H1 (cell line): ENCODE data around the gene STEAP1B. TPM values are rescaled to one million over a fixed set of nuclear protein-coding genes. Genes with fewer than 3 reads are reported as not detected.
A peak's percentile ranks its signal among the peaks of the same experiment; 100 is the strongest.

Source experiments
- CTCF ChIA-PET: fragments of 300-600 bp; sonication (Branson Sonifier 250); formaldehyde crosslinking; loops from one replicate; lab custom pipeline; 2021; ENCODE audit not compliant: partially characterized antibody; lab: Charles Lee
- POLR2A ChIA-PET: fragments of 300-600 bp; sonication (Branson Sonifier 250); formaldehyde crosslinking; loops from one replicate; lab custom pipeline; 2021; ENCODE audit warnings: inconsistent platforms; ENCODE audit not compliant: partially characterized antibody; lab: Charles Lee
- DNase-seq, 2 experiments: peaks; one replicate each; pipeline versions ENCODE4 v3.0.0 to v3.0.0-alpha.2; 2010 to 2022; ENCODE audit warnings: low spot score in 2 of 2, low read depth in 1 of 2, mixed read lengths in 1 of 2
- FAIRE-seq: peaks from 2 replicates; lab custom pipeline; 2011; peaks lifted over from hg19 to GRCh38; lab: Jason Lieb, UNC
- H2AFZ ChIP-seq: 2 replicates; pipeline ENCODE4 v1.8.1; 2012; ENCODE audit warnings: low read length, inconsistent platforms
- H2AK5ac ChIP-seq: 2 replicates; pipeline ENCODE4 v1.6.1; 2013; ENCODE audit warnings: low read depth, low read length
- H2BK120ac ChIP-seq: replicated peaks from 2 replicates; pipeline ENCODE3; 2013; ENCODE audit warnings: low read depth, low read length, inconsistent platforms
- H2BK12ac ChIP-seq: 2 replicates; pipeline ENCODE4 v1.6.1; 2013; ENCODE audit warnings: low read depth, low read length
- H2BK15ac ChIP-seq: 2 replicates; pipeline ENCODE4 v1.6.1; 2013; ENCODE audit warnings: low read length
- H2BK20ac ChIP-seq: 2 replicates; pipeline ENCODE4 v1.6.1; 2013; ENCODE audit warnings: low read length
- H2BK5ac ChIP-seq: 2 replicates; pipeline ENCODE4 v1.6.1; 2013; ENCODE audit warnings: low read depth, low read length
- H3K14ac ChIP-seq: 2 replicates; pipeline ENCODE4 v1.6.1; 2013; ENCODE audit warnings: inconsistent platforms; ENCODE audit not compliant: insufficient read length
- H3K18ac ChIP-seq: 2 replicates; pipeline ENCODE4 v1.6.1; 2013; ENCODE audit warnings: low read length; ENCODE audit errors: extremely low read depth
- H3K23ac ChIP-seq: 2 replicates; pipeline ENCODE4 v1.6.1; 2013; ENCODE audit warnings: inconsistent platforms; ENCODE audit not compliant: insufficient read length
- H3K23me2 ChIP-seq: 2 replicates; pipeline ENCODE4 v1.6.1; 2013; ENCODE audit warnings: low read depth, low read length
- H3K27ac ChIP-seq: 2 replicates; pipeline ENCODE4 v1.6.1; 2011; ENCODE audit warnings: low read depth, low read length, inconsistent platforms
- H3K27me3 ChIP-seq, 4 experiments: replicated peaks in 1 of 4; 1 replicate in 1 of 4; 2 replicates in 3 of 4; pipeline versions ENCODE4 v1.6.1 to v1.8.1; 2011 to 2013; ENCODE audit warnings: low read length in 3 of 4, mild to moderate bottlenecking in 3 of 4, inconsistent platforms in 2 of 4, mixed read lengths in 2 of 4, moderate library complexity in 1 of 4; ENCODE audit not compliant: control insufficient read depth in 3 of 4, insufficient read depth in 3 of 4; ENCODE audit errors: extremely low read depth in 1 of 4
- H3K36me3 ChIP-seq, 4 experiments: 2 replicates each; pipeline versions ENCODE4 v1.6.1 to v1.8.1; 2011 to 2013; ENCODE audit warnings: mild to moderate bottlenecking in 4 of 4, low read length in 3 of 4, moderate library complexity in 2 of 4, control low read depth in 1 of 4, inconsistent platforms in 1 of 4; ENCODE audit not compliant: insufficient read depth in 4 of 4, control insufficient read depth in 2 of 4
- H3K4ac ChIP-seq: replicated peaks from 2 replicates; pipeline ENCODE3; 2013; ENCODE audit warnings: low read length, low read depth, mixed read lengths, inconsistent platforms; ENCODE audit not compliant: insufficient read length
- H3K4me1 ChIP-seq, 4 experiments: replicated peaks in 1 of 4; 1 replicate in 1 of 4; 2 replicates in 3 of 4; pipeline versions ENCODE4 v1.6.1 to v1.8.1; 2011 to 2013; ENCODE audit warnings: low read length in 3 of 4, inconsistent platforms in 2 of 4, mixed read lengths in 1 of 4; ENCODE audit not compliant: insufficient read depth in 4 of 4, control insufficient read depth in 3 of 4
- H3K4me2 ChIP-seq, 2 experiments: 2 replicates each; pipeline versions ENCODE4 v1.6.1 to v1.8.1; 2011 to 2013; ENCODE audit warnings: low read depth in 2 of 2, low read length in 2 of 2, control low read depth in 1 of 2, inconsistent platforms in 1 of 2, mild to moderate bottlenecking in 1 of 2; ENCODE audit not compliant: insufficient read depth in 1 of 2
- H3K4me3 ChIP-seq, 4 experiments: fragments of 200-600, 300-600 bp in 1 of 4; sonication (generic), shearing (Covaris generic), sonication (Bioruptor Twin) in 1 of 4; 2 replicates each; pipeline versions ENCODE4 v1.5.1 to v1.8.1; 2011 to 2016; ENCODE audit warnings: low read length in 4 of 4, low read depth in 3 of 4, control low read depth in 2 of 4, inconsistent platforms in 2 of 4, mild to moderate bottlenecking in 2 of 4, mixed read lengths in 1 of 4, moderate library complexity in 1 of 4; ENCODE audit not compliant: insufficient read depth in 2 of 4; ENCODE audit errors: extremely low read depth in 1 of 4
- H3K56ac ChIP-seq: replicated peaks from 2 replicates; pipeline ENCODE3; 2013; ENCODE audit warnings: low read depth, mild to moderate bottlenecking, mixed read lengths, low read length, inconsistent platforms; ENCODE audit not compliant: insufficient read length
- H3K79me1 ChIP-seq: 2 replicates; pipeline ENCODE4 v1.6.1; 2013; ENCODE audit warnings: low read depth, low read length, control low read depth
- H3K79me2 ChIP-seq, 2 experiments: 2 replicates each; pipeline versions ENCODE4 v1.6.1 to v1.8.1; 2012 to 2013; ENCODE audit warnings: low read length in 2 of 2, mild to moderate bottlenecking in 2 of 2, inconsistent platforms in 1 of 2; ENCODE audit not compliant: insufficient read depth in 2 of 2, control insufficient read depth in 1 of 2
- H3K9ac ChIP-seq, 4 experiments: replicated peaks in 1 of 4; 1 replicate in 1 of 4; 2 replicates in 3 of 4; pipeline versions ENCODE4 v1.6.1 to v1.8.1; 2011 to 2013; ENCODE audit warnings: low read depth in 3 of 4, low read length in 3 of 4, control low read depth in 2 of 4, mild to moderate bottlenecking in 2 of 4, moderate library complexity in 2 of 4, inconsistent platforms in 1 of 4; ENCODE audit errors: extremely low read depth in 1 of 4
- H3K9me3 ChIP-seq, 2 experiments: 2 replicates each; pipeline versions ENCODE4 v1.6.1 to v1.8.1; 2012 to 2013; ENCODE audit warnings: mild to moderate bottlenecking in 2 of 2, moderate library complexity in 2 of 2, control low read depth in 1 of 2, inconsistent platforms in 1 of 2, low read depth in 1 of 2, low read length in 1 of 2, mixed read lengths in 1 of 2; ENCODE audit not compliant: insufficient read depth in 2 of 2
- H4K20me1 ChIP-seq, 2 experiments: replicated peaks in 1 of 2; 2 replicates each; pipeline versions ENCODE3 to v1.8.1; 2011 to 2013; ENCODE audit warnings: inconsistent platforms in 2 of 2, low read length in 2 of 2, mild to moderate bottlenecking in 1 of 2; ENCODE audit not compliant: insufficient read depth in 2 of 2, control insufficient read depth in 1 of 2
- H4K5ac ChIP-seq: 2 replicates; pipeline ENCODE4 v1.6.1; 2013; ENCODE audit warnings: low read length, low read depth, mixed read lengths, inconsistent platforms; ENCODE audit not compliant: insufficient read length
- H4K8ac ChIP-seq: 2 replicates; pipeline ENCODE4 v1.8.0; 2013; ENCODE audit warnings: mild to moderate bottlenecking, moderate library complexity, low read length, inconsistent platforms; ENCODE audit not compliant: insufficient read depth; ENCODE audit errors: extremely low read depth
- H4K91ac ChIP-seq: replicated peaks from 2 replicates; pipeline ENCODE3; 2013; ENCODE audit warnings: low read length, mixed read lengths, inconsistent platforms; ENCODE audit not compliant: insufficient read length
- RAD21 ChIP-seq, 2 experiments: IDR thresholded peaks in 1 of 2; conservative IDR thresholded peaks in 1 of 2; 2 replicates each; pipeline ENCODE4 v1.6.1; 2011; ENCODE audit warnings: low read depth in 2 of 2, low read length in 2 of 2, improper control_type of control experiment in 1 of 2, inconsistent platforms in 1 of 2, mild to moderate bottlenecking in 1 of 2, moderate library complexity in 1 of 2
- WGBS, 2 experiments: shearing (Covaris generic) in 1 of 2; methylation state at CpG; one replicate each; pipeline versions ENCODE4 v1.1.6 to v1.1.7; 2013 to 2015; ENCODE audit warnings: low lambda C conversion rate in 2 of 2, mixed read lengths in 2 of 2, inconsistent platforms in 1 of 2, low coverage in 1 of 2, missing lambda C conversion rate in 1 of 2; ENCODE audit not compliant: insufficient replicate concordance in 2 of 2, insufficient coverage in 1 of 2, insufficient read length in 1 of 2; ENCODE audit errors: extremely low coverage in 1 of 2, missing lambda C conversion rate in 1 of 2; 5-methylcytosine and 5-hydroxymethylcytosine counted together
- polyA plus RNA-seq, 7 experiments: library from polyadenylated mRNA; depleted of rRNA in 3 of 7; stranded (reverse) in 5 of 7; unstranded in 2 of 7; fragments of >200 nt in 5 of 7; fragments of 200-250 nt in 2 of 7; gene quantifications; 1 replicate in 5 of 7; 2 replicates in 1 of 7; 4 replicates in 1 of 7; pipeline versions ENCODE4 v1.2.1 to v1.2.3, GENCODE V29; 2011 to 2013; ENCODE audit warnings: missing spikeins in 2 of 7, mixed read lengths in 2 of 7
- total RNA-seq: library from RNA; stranded (reverse); fragmentation: NEBNext Ultra II Directional; extraction: Animal tissue kit (Norgen Biotek cat#: 25700); gene quantifications from 2 replicates; pipeline ENCODE4 v1.2.1, GENCODE V29; 2021
- TF ChIP-seq, protein P1 (sequence below): IDR thresholded peaks from 2 replicates; pipeline ENCODE4 v1.6.1; 2011; ENCODE audit warnings: low read depth, mild to moderate bottlenecking, low read length; ENCODE audit not compliant: insufficient read depth

Gene STEAP1B
- total and polyA plus RNA-seq, 2 of the 8 experiments (the other 6 are each of a cell fraction or from before 2014, with no cell fraction given) = 5.4 to 8.7 TPM

DNA sequence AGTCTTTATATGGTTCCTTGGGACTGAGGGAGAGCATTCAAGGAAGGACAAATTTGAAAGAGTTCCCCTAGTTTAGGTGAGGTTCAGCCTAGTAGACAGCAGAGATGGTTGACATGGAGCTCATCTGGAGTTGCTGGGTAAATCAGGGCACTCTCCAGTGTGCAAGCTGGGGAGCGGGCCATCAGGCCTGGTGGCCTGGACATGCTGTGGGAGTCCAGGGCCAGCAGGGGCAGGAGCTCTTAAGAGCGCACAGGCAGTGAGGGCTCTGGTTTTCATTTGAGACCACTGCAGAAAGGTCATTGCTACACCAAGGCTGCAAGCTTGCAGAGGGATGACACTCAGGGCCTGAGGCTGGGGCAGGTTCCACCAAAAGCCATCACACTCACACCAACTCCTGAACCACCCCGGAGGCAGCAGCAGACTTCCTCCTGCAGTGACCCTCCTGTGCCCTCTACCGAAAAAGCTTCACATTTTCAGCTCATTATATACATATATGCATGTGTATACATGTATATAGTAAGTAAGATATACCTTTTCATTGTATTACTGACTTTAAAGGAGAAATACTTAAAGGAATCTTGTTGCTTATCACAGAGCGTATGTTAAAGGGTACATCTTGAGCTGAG lies 39.5 kb downstream of the STEAP1B start:
- no peak overlapping the region for H2AFZ ChIP-seq
- CTCF ChIA-PET = interaction anchor here (0.8 to 2.7 kb wide), 12 partner anchors 8 to 357 kb away, joined by 3 to 15 read pairs (median 4); no protein-coding TSS in a partner anchor
- no peak for FAIRE-seq

More for the DNA sequence above, 39.5 kb downstream of the STEAP1B start:
- no peak overlapping the region for H3K18ac ChIP-seq
- no peak overlapping the region for H2BK12ac ChIP-seq
- no peak overlapping the region for H2BK5ac ChIP-seq
- no peaks in the 10 kb centered on the region for H3K79me1 ChIP-seq
- H3K56ac ChIP-seq = no peak overlapping the region
- no peak overlapping the region for H3K14ac ChIP-seq
- no peaks in the 10 kb centered on the region for H3K4me1 ChIP-seq
- DNase-seq = no peak
- no peaks in the 10 kb centered on the region for H3K27me3 ChIP-seq
- no peaks in the 10 kb centered on the region for H3K79me2 ChIP-seq
- H3K9me3 ChIP-seq = no peaks in the 10 kb centered on the region
- H3K27ac ChIP-seq = no peak overlapping the region
- no peak overlapping the region for H4K5ac ChIP-seq
- H2BK120ac ChIP-seq = no peak overlapping the region
- H3K23ac ChIP-seq = no peak overlapping the region
- H4K20me1 ChIP-seq = no peaks in the 10 kb centered on the region
- no peak overlapping the region for H4K91ac ChIP-seq
- H3K23me2 ChIP-seq = no peaks in the 10 kb centered on the region
- no peaks in the 10 kb centered on the region for H3K36me3 ChIP-seq
- no peak overlapping the region for H3K9ac ChIP-seq
- H3K4me3 ChIP-seq = no peak overlapping the region
- POLR2A ChIA-PET = no interaction called here
- H3K4me2 ChIP-seq = no peak overlapping the region
- no peak overlapping the region for H4K8ac ChIP-seq
- H2AK5ac ChIP-seq = no peak overlapping the region
- H2BK20ac ChIP-seq = no peak overlapping the region
- TF ChIP-seq, protein P1, sequence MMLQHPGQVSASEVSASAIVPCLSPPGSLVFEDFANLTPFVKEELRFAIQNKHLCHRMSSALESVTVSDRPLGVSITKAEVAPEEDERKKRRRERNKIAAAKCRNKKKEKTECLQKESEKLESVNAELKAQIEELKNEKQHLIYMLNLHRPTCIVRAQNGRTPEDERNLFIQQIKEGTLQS = no peak
- TF ChIP-seq RAD21 (IDR thresholded peaks at IDR 0.05 in 1 of 2, conservative IDR thresholded peaks at IDR 0.05 in 1 of 2; ENCODE audit: low read depth in 2 of 2, low read length in 2 of 2) = peak in 1 of 2 experiments; percentile 9; a peak in 1 of 4 replicates
- peak overlapping the region; percentile 78; the same call in 1 of the 2 replicates for H2BK15ac ChIP-seq
- 81% methylated on average over 5 of the region's 5 CpGs; no CpG with 5 or more reads in 1 of the 2 experiments for WGBS, 2 experiments
- no peak overlapping the region for H3K4ac ChIP-seq
